HepG2 (cell line): ENCODE results near the gene DENND2D. TPM values are rescaled to one million over a fixed set of nuclear protein-coding genes. Genes with fewer than 3 reads are reported as not detected.
A peak's percentile ranks its signal among the peaks of the same experiment; 100 is the strongest.

Experiments
- ARNT2 ChIP-seq: sonication (generic); formaldehyde crosslinking; IDR thresholded peaks from 2 replicates; pipeline ENCODE4 v1.8.0; 2022; ENCODE audit warnings: mild to moderate bottlenecking, low read depth, missing genetic modification reagents, moderate library complexity
- BATF2 ChIP-seq: sonication (generic); formaldehyde crosslinking; IDR thresholded peaks from 2 replicates; pipeline ENCODE4 v1.8.0; 2022; ENCODE audit warnings: mild to moderate bottlenecking, missing genetic modification reagents, moderate library complexity
- BCLAF1 ChIP-seq: fragments of 450-650 bp; IDR thresholded peaks from 2 replicates; pipeline ENCODE4 v1.6.1; 2017; ENCODE audit warnings: mild to moderate bottlenecking
- DNMT1 ChIP-seq: sonication (generic); formaldehyde crosslinking; IDR thresholded peaks from 2 replicates; pipeline ENCODE4 v1.5.1; 2020; ENCODE audit warnings: mild to moderate bottlenecking, missing genetic modification reagents
- GFI1 ChIP-seq: sonication (generic); formaldehyde crosslinking; IDR thresholded peaks from 2 replicates; pipeline ENCODE4 v1.5.0; 2020; ENCODE audit warnings: missing genetic modification reagents, mild to moderate bottlenecking, borderline replicate concordance
- MAX ChIP-seq: IDR thresholded peaks from 2 replicates; pipeline ENCODE4 v1.6.1; 2012; ENCODE audit warnings: inconsistent platforms
- MEF2D ChIP-seq: sonication (generic); formaldehyde crosslinking; IDR thresholded peaks from 2 replicates; pipeline ENCODE4 v1.5.1; 2020; ENCODE audit warnings: mild to moderate bottlenecking, missing genetic modification reagents
- PRDM10 ChIP-seq: sonication (generic); formaldehyde crosslinking; IDR thresholded peaks from 2 replicates; pipeline ENCODE4 v1.4.0; 2020; ENCODE audit warnings: low read depth, missing genetic modification reagents
- RBAK ChIP-seq: sonication (generic); formaldehyde crosslinking; IDR thresholded peaks from 2 replicates; pipeline ENCODE4 v1.5.1; 2020; ENCODE audit warnings: mild to moderate bottlenecking, missing genetic modification reagents
- RERE ChIP-seq: IDR thresholded peaks from 2 replicates; pipeline ENCODE4 v1.6.1; 2016; ENCODE audit warnings: low read depth, missing genetic modification reagents, missing compliant biosample characterization
- TEAD3 ChIP-seq: optimal IDR thresholded peaks from 2 replicates; pipeline ENCODE3; 2016; ENCODE audit warnings: borderline replicate concordance
- UBTF ChIP-seq: sonication (generic); formaldehyde crosslinking; IDR thresholded peaks from 2 replicates; pipeline ENCODE4 v1.4.0; 2020; ENCODE audit warnings: mild to moderate bottlenecking, missing genetic modification reagents
- ZNF333 ChIP-seq: sonication (generic); formaldehyde crosslinking; IDR thresholded peaks from 2 replicates; pipeline ENCODE4 v1.4.0; 2020; ENCODE audit warnings: mild to moderate bottlenecking, missing genetic modification reagents, borderline replicate concordance
- ZNF7 ChIP-seq: IDR thresholded peaks from 2 replicates; pipeline ENCODE4 v1.6.1; 2016; ENCODE audit warnings: missing biosample characterization, missing genetic modification reagents
- polyA plus RNA-seq, 8 experiments: library from polyadenylated mRNA; depleted of rRNA in 3 of 8; stranded (reverse) in 7 of 8; unstranded in 1 of 8; fragments of >200 nt; fragmentation: Illumina TruSeq in 4 of 8; extraction: Trizol in 4 of 8; gene quantifications; 2 replicates each; pipeline versions ENCODE4 v1.2.1 to v1.2.3, GENCODE V29; 2011 to 2016; ENCODE audit warnings: low read depth in 4 of 8, missing spikeins in 1 of 8, mixed read lengths in 1 of 8; ENCODE audit not compliant: insufficient read depth in 1 of 8
- total RNA-seq, 5 experiments: library from RNA; depleted of rRNA; stranded (reverse); fragments of >200 nt; fragmentation: Illumina TruSeq; extraction: Trizol; gene quantifications; 2 replicates each; pipeline ENCODE4 v1.2.3, GENCODE V29; 2016; ENCODE audit warnings: low read depth in 1 of 5

The DENND2D gene
- total and polyA plus RNA-seq, 2 of the 13 experiments (the other 11 are each of a cell fraction or from before 2014, with no cell fraction given): 0.04 TPM; not detected in 1

- TF ChIP-seq ZNF7 (CRISPR knock-in tag) (0 out of 2 replicates have a peak, but pooled peaks have one; percentile 13), RBAK (CRISPR knock-in tag) (no peak), TEAD3 (CRISPR knock-in tag) (peak; percentile 21), BATF2 (CRISPR knock-in tag) (no peak), UBTF (CRISPR knock-in tag) (0 out of 2 replicates have a peak, but pooled peaks have one; percentile 49), DNMT1 (CRISPR knock-in tag) (peak; percentile 6; the same call in 1 of the 2 replicates), PRDM10 (CRISPR knock-in tag) (0 out of 2 replicates have a peak, but pooled peaks have one; percentile 27), MAX (0 out of 2 replicates have a peak, but pooled peaks have one; percentile 12), ARNT2 (0 out of 2 replicates have a peak, but pooled peaks have one; percentile 0), MEF2D (CRISPR knock-in tag) (no peak), ZNF333 (no peak), BCLAF1 (no peak), RERE (CRISPR knock-in tag) (no peak), GFI1 (CRISPR knock-in tag) (peak; percentile 1; the same call in 1 of the 2 replicates)
These were observed 59.8 kb downstream of the DENND2D start (continued) for GRCh38 chr1:111140680-111140967.
